HG02840 (cell line): ENCODE results near the gene HADHA.

Experiments used
- ATAC-seq: cut with Tn5 transposase; IDR thresholded peaks from one replicate; pipeline ENCODE4 v1.9.1; 2021; ENCODE audit warnings: mild to moderate bottlenecking, moderate library complexity, moderate number of reproducible peaks; ENCODE audit not compliant: unreplicated experiment, low FRiP score

The HADHA gene

GRCh38 chr2:26195040-26195984 lies 49.1 kb downstream of the HADHA start:
- no peak for ATAC-seq

GRCh38 chr2:26193578-26194231 lies 50.7 kb downstream of the HADHA start:
- ATAC-seq = no peak

GRCh38 chr2:26191316-26192159 lies 52.9 kb downstream of the HADHA start:
- no peak for ATAC-seq

GRCh38 chr2:26190369-26190768 lies 54.1 kb downstream of the HADHA start:
- no peak for ATAC-seq

GRCh38 chr2:26189751-26190150 lies 54.7 kb downstream of the HADHA start:
- no peak for ATAC-seq

- ATAC-seq = no peak
Observed at GRCh38 chr2:26189123-26189522, 55.3 kb downstream of the HADHA start.

GRCh38 chr2:26187537-26188104 lies 56.8 kb downstream of the HADHA start:
- no peak for ATAC-seq

GRCh38 chr2:26187114-26187513 lies 57.3 kb downstream of the HADHA start:
- ATAC-seq = no peak

- ATAC-seq = no peak
Observed at GRCh38 chr2:26185954-26186770, 58.3 kb downstream of the HADHA start.

GRCh38 chr2:26185304-26185928 lies 59.0 kb downstream of the HADHA start:
- no peak for ATAC-seq

GRCh38 chr2:26184555-26185303 lies 59.7 kb downstream of the HADHA start:
- peak; percentile 77 for ATAC-seq

- no peak for ATAC-seq
Observed at GRCh38 chr2:26184121-26184520, 60.3 kb downstream of the HADHA start.

GRCh38 chr2:26182887-26183630 lies 61.4 kb downstream of the HADHA start:
- ATAC-seq = no peak

- ATAC-seq = no peak
Observed at GRCh38 chr2:26182441-26182840, 62.0 kb downstream of the HADHA start.

- no peak for ATAC-seq
Observed at GRCh38 chr2:26179446-26179913, 65.0 kb downstream of the HADHA start.

- ATAC-seq = no peak
Observed at GRCh38 chr2:26178746-26179436, 65.5 kb downstream of the HADHA start.

GRCh38 chr2:26178246-26178645 lies 66.2 kb downstream of the HADHA start:
- ATAC-seq = no peak
